Trophoblast cell (in vitro differentiated cells and primary cell): Measurements from ENCODE around the gene KHDRBS1.
A peak's percentile ranks its signal among the peaks of the same experiment; 100 is the strongest.

ENCODE experiments used
- DNase-seq, 2 donors: peaks; one replicate each; pipeline ENCODE4 v3.0.0-alpha.2; 2016
- H2AFZ ChIP-seq: 2 replicates; pipeline ENCODE4 v1.6.1; 2013; ENCODE audit warnings: low read length, moderate library complexity, mild to moderate bottlenecking; ENCODE audit not compliant: insufficient read depth, poor library complexity
- H2AK5ac ChIP-seq: 2 replicates; pipeline ENCODE4 v1.6.1; 2013; ENCODE audit warnings: mild to moderate bottlenecking, low read length
- H2BK120ac ChIP-seq: 2 replicates; pipeline ENCODE4 v1.6.1; 2013; ENCODE audit warnings: low read length, mild to moderate bottlenecking, moderate library complexity; ENCODE audit not compliant: insufficient read depth, poor library complexity
- H2BK12ac ChIP-seq: 2 replicates; pipeline ENCODE4 v1.6.1; 2013; ENCODE audit warnings: mild to moderate bottlenecking, low read length, moderate library complexity
- H2BK5ac ChIP-seq: 2 replicates; pipeline ENCODE4 v1.6.1; 2013; ENCODE audit warnings: low read length, low read depth, moderate library complexity, mild to moderate bottlenecking; ENCODE audit not compliant: poor library complexity
- H3K14ac ChIP-seq: 2 replicates; pipeline ENCODE4 v1.6.1; 2013; ENCODE audit warnings: mild to moderate bottlenecking, low read length
- H3K18ac ChIP-seq: 2 replicates; pipeline ENCODE4 v1.6.1; 2013; ENCODE audit warnings: mild to moderate bottlenecking, low read length
- H3K23ac ChIP-seq: 2 replicates; pipeline ENCODE4 v1.6.1; 2013; ENCODE audit warnings: low read length
- H3K27ac ChIP-seq: 2 replicates; pipeline ENCODE4 v1.5.1; 2013; ENCODE audit warnings: low read depth, mild to moderate bottlenecking, inconsistent platforms, low read length, moderate library complexity
- H3K27me3 ChIP-seq: 2 replicates; pipeline ENCODE4 v1.6.1; 2013; ENCODE audit warnings: inconsistent platforms, mild to moderate bottlenecking, low read length, moderate library complexity; ENCODE audit not compliant: insufficient read depth
- H3K36me3 ChIP-seq, 2 experiments: 1 replicate in 1 of 2; 2 replicates in 1 of 2; pipeline ENCODE4 v1.6.1; 2013; ENCODE audit warnings: low read length in 2 of 2, mild to moderate bottlenecking in 2 of 2, moderate library complexity in 1 of 2; ENCODE audit not compliant: insufficient read depth in 2 of 2, control insufficient read depth in 1 of 2
- H3K4ac ChIP-seq: 2 replicates; pipeline ENCODE4 v1.6.1; 2013; ENCODE audit warnings: low read depth, mild to moderate bottlenecking, low read length, moderate library complexity
- H3K4me1 ChIP-seq, 2 experiments: 1 replicate in 1 of 2; 2 replicates in 1 of 2; pipeline ENCODE4 v1.6.1; 2013; ENCODE audit warnings: low read length in 2 of 2, mild to moderate bottlenecking in 2 of 2, moderate library complexity in 1 of 2; ENCODE audit not compliant: insufficient read depth in 2 of 2, control insufficient read depth in 1 of 2
- H3K4me2 ChIP-seq: 2 replicates; pipeline ENCODE4 v1.6.1; 2013; ENCODE audit warnings: inconsistent platforms, mild to moderate bottlenecking, low read length, moderate library complexity
- H3K4me3 ChIP-seq: 2 replicates; pipeline ENCODE4 v1.5.1; 2013; ENCODE audit warnings: mild to moderate bottlenecking, low read depth, low read length, inconsistent platforms
- H3K79me1 ChIP-seq: one replicate; pipeline ENCODE4 v1.6.1; 2013; ENCODE audit warnings: low read length
- H3K79me2 ChIP-seq: 2 replicates; pipeline ENCODE4 v1.6.1; 2013; ENCODE audit warnings: low read length, mild to moderate bottlenecking; ENCODE audit not compliant: control insufficient read depth, insufficient read depth, poor library complexity
- H3K9ac ChIP-seq: 2 replicates; pipeline ENCODE4 v1.6.1; 2013; ENCODE audit warnings: mild to moderate bottlenecking, low read length
- H3K9me3 ChIP-seq: 2 replicates; pipeline ENCODE4 v1.6.1; 2013; ENCODE audit warnings: low read depth, mild to moderate bottlenecking, control low read depth, inconsistent platforms, low read length; ENCODE audit not compliant: insufficient read depth
- H4K12ac ChIP-seq: 2 replicates; pipeline ENCODE4 v1.6.1; 2013; ENCODE audit warnings: low read depth, mild to moderate bottlenecking, low read length, moderate library complexity
- H4K8ac ChIP-seq: 2 replicates; pipeline ENCODE4 v1.6.1; 2013; ENCODE audit warnings: low read depth, mild to moderate bottlenecking, low read length, moderate library complexity
- H4K91ac ChIP-seq: one replicate; pipeline ENCODE4 v1.6.1; 2013; ENCODE audit warnings: low read depth, mild to moderate bottlenecking, low read length, moderate library complexity
- WGBS: extraction: QIAGEN DNeasy Blood & Tissue Kit; methylation state at CpG from one replicate; pipeline ENCODE4 v1.1.7; 2013; ENCODE audit warnings: missing lambda C conversion rate; ENCODE audit not compliant: insufficient read length, insufficient coverage; ENCODE audit errors: extremely low coverage; 5-methylcytosine and 5-hydroxymethylcytosine counted together

The KHDRBS1 gene

GRCh38 chr1:32031578-32032274, 18.1 kb downstream of the KHDRBS1 start:
- Histone ChIP-seq H4K8ac (no peak overlapping the region), H3K27ac (no peak overlapping the region), H3K79me1 (no peaks in the 10 kb centered on the region), H4K12ac (no peak overlapping the region), H4K91ac (no peak overlapping the region), H3K14ac (no peak overlapping the region), H3K79me2 (peaks cover 14% of the 10 kb centered on the region), H3K18ac (no peak overlapping the region), H3K4me1 (no peaks in the 10 kb centered on the region), H3K36me3 (peaks cover 19 to 31% of the 10 kb centered on the region in 2 experiments), H2BK120ac (no peak overlapping the region), H3K23ac (no peak overlapping the region), H3K9me3 (no peaks in the 10 kb centered on the region), H3K4me3 (no peak overlapping the region), H2BK5ac (no peak overlapping the region), H2AFZ (no peak overlapping the region), H3K9ac (no peak overlapping the region), H2AK5ac (no peak overlapping the region), H3K4ac (peak overlapping the region; percentile 0), H3K4me2 (no peak overlapping the region), H3K27me3 (no peaks in the 10 kb centered on the region), H2BK12ac (no peak overlapping the region)
- no CpG with 5 or more reads among the region's 8 CpGs for WGBS
- DNase-seq: no peak

- Histone ChIP-seq H3K14ac (no peak overlapping the region), H2BK5ac (no peak overlapping the region), H3K23ac (no peak overlapping the region), H4K12ac (no peak overlapping the region), H3K4me2 (no peak overlapping the region), H2AFZ (no peak overlapping the region), H2BK120ac (no peak overlapping the region), H4K8ac (no peak overlapping the region), H2AK5ac (no peak overlapping the region), H3K18ac (no peak overlapping the region), H3K9ac (no peak overlapping the region), H3K4ac (peak overlapping the region; percentile 0), H3K79me1 (no peaks in the 10 kb centered on the region), H3K79me2 (peaks cover 13% of the 10 kb centered on the region), H3K4me1 (no peaks in the 10 kb centered on the region), H3K27me3 (no peaks in the 10 kb centered on the region), H4K91ac (no peak overlapping the region), H3K27ac (no peak overlapping the region), H3K9me3 (no peaks in the 10 kb centered on the region), H3K36me3 (peaks cover 20 to 36% of the 10 kb centered on the region in 2 experiments), H3K4me3 (no peak overlapping the region), H2BK12ac (no peak overlapping the region)
- DNase-seq: no peak
- WGBS: no CpG with 5 or more reads among the region's 2 CpGs
These were observed 18.6 kb downstream of the KHDRBS1 start for GRCh38 chr1:32032275-32032615.

GRCh38 chr1:32035119-32035518, 21.5 kb downstream of the KHDRBS1 start:
- no peaks in the 10 kb centered on the region for H3K27me3 ChIP-seq
- no peak overlapping the region for H3K4me2 ChIP-seq
- H3K79me2 ChIP-seq: peaks cover 8% of the 10 kb centered on the region
- DNase-seq: no peak
- H4K12ac ChIP-seq: no peak overlapping the region
- H4K8ac ChIP-seq: no peak overlapping the region
- H4K91ac ChIP-seq: no peak overlapping the region
- H3K27ac ChIP-seq: no peak overlapping the region
- H3K23ac ChIP-seq: no peak overlapping the region
- no peak overlapping the region for H3K18ac ChIP-seq
- no peaks in the 10 kb centered on the region for H3K9me3 ChIP-seq
- H3K14ac ChIP-seq: no peak overlapping the region
- peak overlapping the region; percentile 72 for H3K4ac ChIP-seq
- H2AK5ac ChIP-seq: no peak overlapping the region
- no peak overlapping the region for H3K4me3 ChIP-seq
- H2BK12ac ChIP-seq: no peak overlapping the region
- peaks cover 25 to 54% of the 10 kb centered on the region in 2 experiments for H3K36me3 ChIP-seq
- H2AFZ ChIP-seq: no peak overlapping the region
- no CpG with 5 or more reads among the region's 3 CpGs for WGBS
- H3K79me1 ChIP-seq: no peaks in the 10 kb centered on the region
- H2BK5ac ChIP-seq: no peak overlapping the region
- no peak overlapping the region for H2BK120ac ChIP-seq
- no peaks in the 10 kb centered on the region for H3K4me1 ChIP-seq
- no peak overlapping the region for H3K9ac ChIP-seq

- Histone ChIP-seq H2BK120ac (no peak overlapping the region), H4K12ac (no peak overlapping the region), H3K9ac (no peak overlapping the region), H2AK5ac (no peak overlapping the region), H2BK5ac (no peak overlapping the region), H3K27ac (no peak overlapping the region), H3K4me1 (no peaks in the 10 kb centered on the region), H3K4ac (no peak overlapping the region), H4K8ac (no peak overlapping the region), H3K79me2 (no peaks in the 10 kb centered on the region), H3K23ac (no peak overlapping the region), H3K4me2 (no peak overlapping the region), H4K91ac (no peak overlapping the region), H3K79me1 (no peaks in the 10 kb centered on the region), H2BK12ac (no peak overlapping the region), H3K4me3 (no peak overlapping the region), H3K14ac (no peak overlapping the region), H3K36me3 (peaks cover 35 to 53% of the 10 kb centered on the region in 2 experiments), H3K27me3 (no peaks in the 10 kb centered on the region), H2AFZ (no peak overlapping the region), H3K18ac (no peak overlapping the region), H3K9me3 (no peaks in the 10 kb centered on the region)
- WGBS: no CpG with 5 or more reads among the region's 3 CpGs
- no peak for DNase-seq
These were observed 27.0 kb downstream of the KHDRBS1 start for GRCh38 chr1:32040711-32041110.
